Breast epithelium (tissue), 3 donors: ENCODE results near the gene PTPN14.

Source experiments
- POLR2A ChIP-seq: fragments of 450-650 bp; IDR thresholded peaks from one replicate; pipeline ENCODE4 v1.6.1; 2016; ENCODE audit warnings: antibody characterized with exemption, mild to moderate bottlenecking, moderate library complexity
- POLR2AphosphoS5 ChIP-seq, 3 donors: sonication (generic); formaldehyde crosslinking; IDR thresholded peaks; one replicate each; pipeline ENCODE4 v1.6.1; 2017; ENCODE audit warnings: antibody characterized with exemption in 3 of 3
- TF ChIP-seq, protein P1 (sequence below), 3 donors: fragments of 450-650 bp; IDR thresholded peaks; one replicate each; pipeline ENCODE4 v1.5.1; 2016 to 2017; ENCODE audit warnings: antibody characterized with exemption in 3 of 3, mild to moderate bottlenecking in 3 of 3, moderate library complexity in 3 of 3

DNA sequence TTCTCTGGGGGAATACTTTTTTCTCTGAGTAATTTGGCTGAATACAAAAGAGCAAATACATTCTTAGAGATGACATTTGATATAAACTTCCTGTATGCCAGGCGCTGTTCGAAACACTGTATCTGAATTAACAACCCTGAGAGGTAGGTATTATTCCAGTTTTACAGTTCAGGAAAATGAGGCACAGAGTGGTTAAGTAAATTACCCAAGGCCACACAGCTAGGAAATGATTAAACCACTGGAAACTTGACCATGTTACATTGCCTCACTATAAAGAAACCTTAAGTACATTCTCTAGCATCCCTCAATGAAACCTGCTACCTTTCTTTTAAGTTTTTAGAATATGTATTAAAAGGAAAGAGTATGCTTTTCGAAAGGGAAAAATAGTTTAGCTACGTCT lies 215.8 kb downstream of the PTPN14 start:
- TF ChIP-seq, protein P1, sequence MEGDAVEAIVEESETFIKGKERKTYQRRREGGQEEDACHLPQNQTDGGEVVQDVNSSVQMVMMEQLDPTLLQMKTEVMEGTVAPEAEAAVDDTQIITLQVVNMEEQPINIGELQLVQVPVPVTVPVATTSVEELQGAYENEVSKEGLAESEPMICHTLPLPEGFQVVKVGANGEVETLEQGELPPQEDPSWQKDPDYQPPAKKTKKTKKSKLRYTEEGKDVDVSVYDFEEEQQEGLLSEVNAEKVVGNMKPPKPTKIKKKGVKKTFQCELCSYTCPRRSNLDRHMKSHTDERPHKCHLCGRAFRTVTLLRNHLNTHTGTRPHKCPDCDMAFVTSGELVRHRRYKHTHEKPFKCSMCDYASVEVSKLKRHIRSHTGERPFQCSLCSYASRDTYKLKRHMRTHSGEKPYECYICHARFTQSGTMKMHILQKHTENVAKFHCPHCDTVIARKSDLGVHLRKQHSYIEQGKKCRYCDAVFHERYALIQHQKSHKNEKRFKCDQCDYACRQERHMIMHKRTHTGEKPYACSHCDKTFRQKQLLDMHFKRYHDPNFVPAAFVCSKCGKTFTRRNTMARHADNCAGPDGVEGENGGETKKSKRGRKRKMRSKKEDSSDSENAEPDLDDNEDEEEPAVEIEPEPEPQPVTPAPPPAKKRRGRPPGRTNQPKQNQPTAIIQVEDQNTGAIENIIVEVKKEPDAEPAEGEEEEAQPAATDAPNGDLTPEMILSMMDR (IDR thresholded peaks at IDR 0.05) = no peak
- TF ChIP-seq POLR2AphosphoS5 (IDR thresholded peaks at IDR 0.05) = no peak
- TF ChIP-seq POLR2A = no peak
